Activated T-helper 9 cell treated with anti-CD3 and anti-CD28 coated beads, Interleukin-2, amount 50 U/mL, for 16 hours (primary cell): ENCODE measurements around the gene GPR146.

Experiments used
- DNase-seq: peaks from one replicate; pipeline ENCODE4 v3.0.0-alpha.2; 2020; ENCODE audit warnings: low read depth

Gene GPR146

GRCh38 chr7:1093916-1094508 lies 49.7 kb downstream of the GPR146 start:
- DNase-seq: no peak

DNA sequence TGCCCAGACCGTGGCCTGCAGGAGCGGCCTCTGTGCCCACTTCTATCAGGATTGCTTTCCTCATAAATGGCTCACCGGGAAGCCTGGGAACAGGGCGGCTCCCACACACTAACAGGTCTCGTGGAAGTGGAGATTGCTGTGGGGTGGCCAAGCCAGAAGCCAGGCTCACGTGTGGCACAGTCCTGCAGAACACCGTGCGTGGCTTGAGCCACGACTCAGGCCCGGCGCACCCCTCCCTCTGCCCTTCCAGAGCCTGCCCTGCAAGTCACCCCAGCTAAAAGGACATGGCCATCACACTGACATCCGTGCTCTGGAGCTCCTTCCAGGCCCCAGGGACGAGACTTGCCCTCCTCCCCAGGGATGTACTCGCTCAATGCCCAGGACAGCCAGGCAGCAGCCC lies 50.5 kb downstream of the GPR146 start:
- no peak for DNase-seq

DNA sequence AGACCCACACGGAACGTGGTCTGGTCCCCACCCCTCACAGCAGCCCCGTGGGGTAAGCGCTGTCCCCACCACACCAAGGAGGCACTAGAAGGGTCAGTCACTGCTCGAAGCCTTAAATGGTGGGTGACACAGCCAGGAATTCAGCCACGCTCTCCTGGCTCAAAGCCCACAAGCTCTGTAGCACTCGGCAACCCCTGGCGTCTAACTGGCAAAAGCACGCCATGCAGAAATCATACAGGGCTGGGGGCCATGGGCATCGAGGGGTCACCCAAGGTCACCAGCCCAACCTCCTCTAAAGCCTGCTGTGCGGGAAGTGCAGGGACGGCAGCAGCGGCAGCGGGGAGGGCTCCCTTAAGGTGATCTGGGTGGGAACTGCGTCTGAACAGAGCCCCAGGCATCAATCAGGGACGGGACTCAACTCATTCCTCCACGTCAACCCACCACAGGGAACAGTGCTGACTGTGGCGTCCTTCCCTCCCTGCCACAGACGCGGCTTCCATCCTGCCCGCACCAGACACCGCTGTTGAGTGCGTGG lies 51.3 kb downstream of the GPR146 start:
- DNase-seq: no peak

- no peak for DNase-seq
Observed at GRCh38 chr7:1096156-1097119, 52.1 kb downstream of the GPR146 start.

GRCh38 chr7:1097120-1097504 lies 52.8 kb downstream of the GPR146 start:
- no peak for DNase-seq

DNA sequence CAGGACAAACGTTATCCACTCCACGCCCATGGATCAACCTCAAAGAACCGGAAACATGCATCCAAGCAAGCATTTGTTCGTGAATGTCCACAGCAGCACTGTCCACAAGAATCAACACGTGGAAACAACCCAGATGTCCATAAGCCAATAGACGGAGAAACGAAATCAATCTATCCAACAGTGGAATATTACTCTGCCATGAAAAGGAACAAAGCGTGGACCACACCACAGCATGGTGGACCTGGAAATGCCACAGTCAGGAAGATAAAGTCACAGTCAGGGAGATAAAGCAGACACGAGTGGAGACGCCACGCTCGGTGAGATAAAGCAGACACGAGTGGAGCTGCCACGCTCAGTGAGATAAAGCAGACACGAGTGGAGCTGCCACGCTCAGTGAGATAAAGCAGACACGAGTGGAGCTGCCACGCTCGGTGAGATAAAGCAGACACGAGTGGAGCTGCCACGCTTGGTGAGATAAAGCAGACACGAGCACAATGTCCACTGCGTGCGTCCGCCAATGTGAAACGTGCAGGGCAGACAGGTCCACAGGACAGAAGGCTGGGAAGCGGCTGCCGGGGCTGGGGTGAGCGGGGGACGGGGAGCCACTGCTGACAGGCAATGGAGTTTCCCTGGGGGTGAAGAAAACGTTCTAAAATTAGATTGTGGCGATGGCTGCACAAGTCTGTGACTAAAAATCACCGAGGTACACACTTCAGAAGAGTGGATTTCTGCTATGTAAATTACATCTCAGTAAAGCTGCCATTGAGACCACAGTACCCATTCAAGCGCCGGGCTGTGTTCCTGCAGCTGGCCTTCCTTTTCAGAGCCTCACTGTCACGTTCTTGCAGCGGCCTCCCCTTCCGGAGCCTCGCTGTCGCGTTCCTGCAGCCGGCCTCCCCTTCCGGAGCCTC lies 54.2 kb downstream of the GPR146 start:
- no peak for DNase-seq

- DNase-seq: no peak
Observed at GRCh38 chr7:1099154-1099542, 54.8 kb downstream of the GPR146 start.

DNA sequence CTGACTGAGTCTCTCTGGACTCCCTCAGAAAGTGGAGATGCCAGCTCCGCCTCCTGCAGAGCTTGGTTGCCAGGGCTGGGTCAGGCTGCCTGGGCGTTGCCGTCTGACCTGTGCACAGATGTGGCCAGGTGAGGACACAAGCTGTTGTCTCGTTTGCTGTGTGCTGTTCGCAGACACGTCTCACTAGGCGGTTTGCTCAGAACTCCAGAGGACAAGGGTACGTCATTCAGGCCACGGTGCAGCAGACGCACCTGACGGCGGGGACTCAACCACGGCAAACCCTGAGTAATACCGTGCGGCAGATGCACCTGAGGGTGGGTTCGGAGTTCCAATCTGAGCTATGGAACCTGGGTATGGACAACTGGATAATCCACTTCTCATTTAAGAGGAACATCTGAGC lies 55.3 kb downstream of the GPR146 start:
- no peak for DNase-seq

GRCh38 chr7:1100386-1100785 lies 56.0 kb downstream of the GPR146 start:
- no peak for DNase-seq

DNA sequence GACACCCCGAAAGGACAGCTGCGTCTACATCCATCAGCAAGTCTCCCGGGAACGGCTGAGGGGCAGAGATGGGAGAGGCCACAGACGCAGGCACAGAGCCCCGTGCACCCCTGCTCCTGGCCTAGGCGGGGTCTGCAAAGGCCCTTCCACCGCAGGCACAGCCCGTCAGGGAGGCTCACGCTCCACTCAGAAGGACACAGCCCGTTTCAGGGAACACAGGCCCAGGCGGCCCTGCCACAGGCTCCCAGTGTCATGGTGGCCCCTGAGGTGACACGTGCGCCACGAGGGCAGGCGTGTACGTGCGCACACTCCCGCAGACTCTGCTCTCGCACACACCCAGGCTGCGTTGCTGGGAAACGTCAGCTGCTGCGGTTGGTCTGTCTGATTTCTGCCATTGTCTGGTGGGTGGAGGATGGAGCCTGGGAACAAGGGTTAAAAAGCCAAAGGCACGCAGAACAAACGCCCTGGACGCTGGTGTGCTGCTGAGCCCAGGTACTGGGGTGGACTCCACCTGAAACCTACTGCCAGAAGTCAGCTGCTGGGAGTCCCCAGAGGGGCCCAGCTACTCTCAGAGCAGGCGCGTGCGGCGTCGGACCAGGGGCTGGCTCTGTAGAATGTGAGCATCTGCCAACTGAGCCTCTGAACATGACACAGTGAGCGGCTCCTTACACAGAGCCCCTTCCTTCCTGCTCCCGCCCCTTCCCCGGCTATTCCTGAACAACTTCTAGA lies 56.7 kb downstream of the GPR146 start:
- DNase-seq: no peak

GRCh38 chr7:1101563-1102431 lies 57.5 kb downstream of the GPR146 start:
- no peak for DNase-seq

GRCh38 chr7:1103009-1103788 lies 58.9 kb downstream of the GPR146 start:
- DNase-seq: no peak

DNA sequence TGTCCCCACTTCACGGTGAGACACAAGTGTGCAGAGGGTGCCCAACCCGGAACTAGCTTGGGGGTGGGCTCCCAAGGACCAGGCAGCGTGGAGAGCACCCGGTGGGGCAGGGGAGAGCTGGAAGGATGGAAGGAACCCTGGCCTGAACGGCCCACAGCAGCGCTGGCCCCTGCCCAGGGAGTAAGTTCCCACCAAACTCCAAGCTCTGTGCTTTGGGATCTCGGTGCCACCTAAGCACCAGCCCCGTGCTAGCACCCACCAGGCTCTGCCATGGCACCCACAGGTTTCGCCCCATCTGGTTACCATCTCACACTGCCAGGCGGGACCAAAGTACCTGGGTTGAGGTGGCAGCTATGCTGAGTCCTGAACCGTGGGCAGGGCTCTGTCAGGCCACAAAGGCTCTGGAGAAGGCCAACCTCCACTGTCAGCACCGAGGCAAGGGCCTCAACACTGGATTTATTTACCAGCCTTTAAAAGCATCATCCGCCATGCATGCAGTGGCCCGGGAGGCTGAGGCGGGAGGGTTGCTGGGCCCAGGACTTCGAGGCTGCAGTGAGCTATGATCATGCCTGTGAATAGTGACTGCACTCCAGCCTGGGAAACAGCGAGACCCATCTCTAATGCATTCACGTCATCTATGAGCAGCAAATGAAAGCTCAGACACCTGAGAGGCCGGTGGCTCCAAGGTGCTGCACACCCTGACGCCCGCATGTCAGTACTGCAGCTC lies 59.6 kb downstream of the GPR146 start:
- DNase-seq: no peak

DNA sequence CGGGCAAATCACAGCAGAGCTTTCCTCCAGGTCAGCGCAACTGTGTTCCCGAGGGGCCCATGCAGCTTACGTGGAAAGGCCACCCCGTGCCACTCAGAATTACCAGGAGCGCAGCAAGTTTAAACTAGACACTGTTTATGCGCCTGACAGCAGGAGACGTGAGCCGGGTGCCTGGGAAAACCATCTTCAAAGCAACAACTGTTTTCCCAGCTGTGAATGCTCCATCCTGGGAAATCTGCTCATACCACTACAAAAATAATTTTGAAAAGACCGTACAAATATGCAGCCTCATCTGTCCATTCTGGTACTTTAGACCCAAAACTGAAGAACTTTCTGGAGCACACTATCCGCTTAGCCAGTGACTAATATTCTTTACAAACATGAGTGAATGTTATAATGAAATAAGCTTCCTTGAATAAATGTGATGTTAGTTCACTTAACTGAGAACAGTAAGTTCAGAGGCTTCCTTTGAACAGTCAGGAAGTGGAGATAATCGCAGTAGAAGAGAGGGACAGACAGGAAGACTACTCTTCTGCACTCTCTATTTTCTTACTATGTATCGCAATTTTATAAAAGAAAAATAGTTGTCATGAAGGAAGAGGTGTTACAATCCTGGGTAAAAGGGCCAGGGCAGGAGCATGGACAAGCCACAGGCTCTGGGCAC lies 60.3 kb downstream of the GPR146 start:
- no peak for DNase-seq

DNA sequence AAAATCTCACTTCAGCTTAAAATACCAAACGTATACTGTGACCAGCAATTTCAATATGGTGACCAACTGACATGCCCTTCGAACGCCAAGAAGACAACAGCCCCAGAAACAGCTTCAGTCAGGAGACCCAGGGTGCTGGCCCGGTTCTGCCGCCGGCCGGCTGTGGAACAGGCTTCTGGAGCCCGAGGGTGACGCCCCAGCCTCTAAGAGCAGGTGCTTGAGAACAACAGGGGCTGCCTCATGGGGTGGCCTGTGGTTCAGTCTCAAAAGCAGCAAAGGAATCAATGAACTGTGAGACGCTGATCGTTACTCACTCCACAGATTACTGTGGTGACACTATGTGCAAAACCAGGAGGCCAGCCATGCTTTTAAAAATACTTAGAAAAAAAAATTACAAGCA lies 60.8 kb downstream of the GPR146 start:
- DNase-seq: no peak

DNA sequence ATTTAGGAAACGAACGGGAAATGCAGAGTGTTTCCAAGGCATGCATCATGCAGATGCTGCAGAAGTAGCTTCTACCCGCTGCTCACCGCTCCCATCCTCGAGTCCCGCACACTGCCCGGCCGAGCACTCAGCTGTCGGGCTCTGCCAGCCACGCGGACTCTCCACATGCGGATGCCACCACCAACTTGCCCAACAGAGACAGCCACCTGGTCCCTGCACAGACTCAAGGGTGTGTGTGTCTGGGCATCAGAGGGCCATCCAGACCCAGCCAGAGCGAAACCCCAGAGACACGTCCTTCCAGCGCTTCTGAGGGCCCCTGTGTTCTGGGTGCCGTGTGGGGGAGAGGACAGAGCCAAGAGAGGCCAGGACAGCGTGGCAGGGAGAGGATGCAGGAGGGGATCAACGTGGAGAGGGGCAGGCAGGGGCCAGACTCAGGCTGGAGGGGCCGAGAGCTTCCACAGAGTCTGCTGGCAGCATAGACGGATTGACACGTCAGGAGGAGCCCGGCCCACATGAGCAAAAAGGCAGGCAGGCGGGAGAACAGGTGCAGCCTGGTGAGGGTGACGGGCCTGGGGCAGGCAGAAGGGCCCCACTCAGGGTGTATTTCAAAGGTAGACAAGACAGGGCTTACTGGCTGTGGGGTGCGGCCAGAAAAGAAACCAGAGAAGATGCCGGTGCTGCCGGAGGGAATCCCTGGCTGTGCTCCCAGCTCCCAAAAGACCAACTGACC lies 61.9 kb downstream of the GPR146 start:
- no peak for DNase-seq

- DNase-seq: no peak
Observed at GRCh38 chr7:1106793-1107421, 62.6 kb downstream of the GPR146 start.
